Stimulated activated CD4-positive, alpha-beta T cell treated with anti-CD3 and anti-CD28 coated beads, Interleukin-4, amount 100 ng/mL, for 4 hours (primary cell): Measurements from ENCODE around the gene ELOVL6.
"Not testable (repeated sequence)": the region's sequence is repeated elsewhere in the genome, so short reads cannot be mapped to it uniquely, and the experiment has no call there.

Experiments
- DNase-seq, 2 experiments: peaks; one replicate each; pipeline ENCODE4 v3.0.0-alpha.2; 2020

The ELOVL6 gene

DNA sequence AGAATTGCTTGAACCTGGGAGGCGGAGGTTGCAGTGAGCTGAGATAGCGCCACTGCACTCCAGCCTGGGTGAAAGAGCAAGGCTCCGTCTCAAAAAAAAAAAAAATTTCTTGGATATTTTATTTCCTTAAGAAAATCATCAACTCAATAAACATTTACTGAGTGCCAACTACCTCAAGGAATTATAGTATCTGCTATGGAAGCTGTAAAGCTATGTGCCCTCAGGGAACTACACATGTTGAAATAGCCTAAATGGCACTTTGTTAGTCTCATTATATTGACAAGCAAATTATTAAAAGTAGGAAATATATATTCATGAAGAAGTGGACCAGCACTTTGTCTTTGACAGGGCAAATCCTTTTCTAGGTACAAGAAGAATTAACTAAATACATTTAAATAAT lies 40.8 kb downstream of the ELOVL6 start:
- no peak for DNase-seq

DNA sequence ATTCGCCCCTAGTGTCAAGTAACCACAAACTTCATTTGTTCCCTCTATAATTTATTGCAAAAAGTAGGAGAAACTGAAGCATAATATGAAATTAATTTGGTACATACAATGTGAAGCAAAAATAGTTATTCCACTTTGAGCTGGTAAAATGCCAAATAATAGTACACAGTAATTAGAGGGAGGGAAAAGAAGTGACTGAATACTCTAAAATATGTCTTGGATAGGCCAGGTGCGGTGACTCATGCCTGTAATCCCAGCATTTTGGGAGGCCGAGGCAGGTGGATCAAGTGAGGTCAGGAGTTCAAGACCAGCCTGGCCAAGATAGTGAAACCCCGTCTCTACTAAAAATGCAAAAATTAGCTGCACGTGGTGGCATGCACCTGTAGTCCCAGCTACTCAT lies 41.2 kb downstream of the ELOVL6 start:
- not testable (repeated sequence) for DNase-seq

DNA sequence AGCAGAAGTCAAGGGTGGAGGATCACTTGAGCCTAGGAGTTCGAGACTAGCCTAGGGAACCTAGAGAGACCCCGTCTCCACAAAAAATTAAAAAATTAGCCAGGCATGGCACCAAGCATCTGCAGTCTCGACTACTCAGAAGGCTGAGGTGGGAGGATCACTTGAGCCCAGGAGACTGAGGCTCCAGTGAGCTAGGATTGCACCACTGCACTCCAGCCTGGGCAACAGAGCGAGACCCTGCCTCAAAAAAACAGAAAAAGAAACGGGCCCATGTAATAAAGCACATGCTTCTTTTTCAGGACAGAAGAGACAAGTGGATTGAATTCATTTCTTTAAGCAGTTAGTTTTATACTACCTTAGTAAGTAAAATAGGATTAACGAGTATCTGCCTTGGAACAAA lies 42.0 kb downstream of the ELOVL6 start:
- DNase-seq, result no peak

DNA sequence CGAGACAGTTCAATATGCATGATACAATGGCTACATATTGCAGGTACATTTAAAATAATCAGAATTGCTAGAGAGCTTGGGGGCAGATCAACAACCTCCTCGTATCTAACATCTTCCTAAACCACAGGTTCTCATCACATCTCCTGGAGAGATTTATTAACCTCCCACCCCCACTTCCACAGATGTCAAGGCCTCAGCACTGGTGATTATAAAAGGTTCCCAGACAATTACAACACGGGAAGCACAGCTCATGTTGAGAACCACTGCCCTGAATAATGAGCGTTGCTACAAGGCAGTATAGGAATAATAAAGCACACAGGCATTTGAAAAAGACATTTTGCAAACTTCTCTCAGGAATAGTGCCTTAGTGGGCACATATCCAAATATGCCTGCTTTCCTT lies 42.8 kb downstream of the ELOVL6 start:
- no peak for DNase-seq

DNA sequence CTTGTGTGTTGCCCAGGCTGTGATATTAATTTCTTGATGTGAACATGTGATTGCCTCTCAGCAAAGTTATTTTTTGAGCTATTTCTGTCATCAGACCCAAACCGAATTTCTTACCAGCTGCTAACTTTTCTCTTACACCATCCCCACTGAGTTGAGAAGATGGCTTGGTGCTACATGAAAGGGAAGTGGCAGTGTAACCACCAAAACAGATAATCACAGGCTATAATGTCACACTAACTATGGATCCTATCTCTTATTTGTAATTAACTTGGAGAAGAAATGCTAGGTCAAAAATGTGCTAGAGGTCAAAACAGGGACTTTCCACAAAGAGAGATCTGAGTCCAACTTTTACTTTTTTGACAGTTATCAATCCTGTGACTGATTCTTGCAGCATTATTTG lies 43.8 kb downstream of the ELOVL6 start:
- no peak for DNase-seq

DNA sequence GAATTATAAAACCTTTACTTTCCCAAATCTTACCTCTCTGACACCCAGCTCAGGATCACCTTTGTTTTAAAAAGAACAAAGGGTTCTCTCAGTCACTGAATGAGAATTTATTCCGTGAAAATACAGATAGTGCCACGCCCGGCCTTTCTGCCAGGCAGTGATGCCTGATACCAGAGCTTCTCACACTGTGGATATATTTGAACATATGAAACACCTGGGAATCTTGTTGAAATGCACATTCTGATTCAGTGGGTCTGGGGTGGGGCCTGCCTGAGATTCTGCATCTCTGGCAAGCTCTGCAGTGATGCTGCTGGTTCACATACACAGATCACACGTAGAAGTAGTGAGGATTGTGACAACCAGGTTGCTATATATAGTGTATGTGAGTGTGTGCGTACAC lies 46.0 kb downstream of the ELOVL6 start:
- no peak for DNase-seq

DNA sequence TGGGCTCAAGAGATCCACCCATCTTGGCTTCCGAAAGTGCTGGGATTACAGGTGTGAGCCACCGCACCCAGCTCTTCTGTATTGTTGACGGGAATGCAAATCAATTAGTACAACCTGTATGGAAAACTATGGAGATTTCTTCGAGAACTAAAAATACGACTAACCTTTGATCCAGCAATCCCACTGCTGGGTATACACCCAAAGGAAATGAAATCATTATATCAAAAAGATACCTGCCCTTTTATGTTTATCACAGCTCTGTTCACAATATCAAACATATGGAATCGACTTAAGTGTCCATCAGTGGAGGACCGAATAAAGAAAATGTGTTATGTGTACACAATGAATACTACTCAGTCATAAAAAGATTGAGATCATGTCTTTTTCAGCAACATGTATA lies 49.3 kb downstream of the ELOVL6 start:
- no peak for DNase-seq

DNA sequence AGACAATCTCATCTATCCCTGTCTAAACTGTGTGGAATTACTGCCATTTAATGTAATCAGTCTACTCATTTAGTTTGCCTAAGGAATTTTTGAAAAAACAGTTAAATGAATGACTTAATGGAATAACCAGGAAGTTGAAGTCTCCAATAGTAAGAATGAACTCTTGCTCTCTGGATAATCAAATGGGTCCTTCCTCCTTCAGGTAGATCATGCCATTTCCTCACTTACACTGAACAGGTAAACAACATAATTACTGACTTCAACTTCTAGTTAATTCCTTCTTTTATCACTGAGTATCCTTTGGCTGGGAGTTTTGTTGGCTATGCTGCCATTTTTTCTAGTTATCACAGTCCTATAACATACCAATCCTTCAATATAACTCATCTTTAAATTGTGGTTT lies 56.0 kb downstream of the ELOVL6 start:
- no peak for DNase-seq

DNA sequence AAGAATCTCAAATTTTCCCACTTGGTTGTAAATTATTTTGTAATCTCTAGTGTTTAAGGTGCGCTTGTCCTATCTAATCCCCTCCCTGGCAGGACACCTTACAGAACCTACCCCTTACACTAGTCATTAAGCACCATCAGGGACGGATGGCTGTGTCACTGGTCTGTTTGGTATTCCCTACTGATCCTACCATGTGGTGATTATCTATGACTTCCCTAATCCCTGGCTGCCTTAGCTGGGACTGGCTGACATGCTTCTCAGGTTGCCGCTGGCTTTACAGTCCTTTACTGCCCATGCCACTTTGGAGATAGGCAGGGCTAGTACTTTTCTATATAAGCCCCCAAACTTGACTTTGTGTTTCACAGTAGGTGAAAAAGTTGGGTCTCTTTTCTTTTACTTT lies 58.6 kb downstream of the ELOVL6 start:
- no peak for DNase-seq

DNA sequence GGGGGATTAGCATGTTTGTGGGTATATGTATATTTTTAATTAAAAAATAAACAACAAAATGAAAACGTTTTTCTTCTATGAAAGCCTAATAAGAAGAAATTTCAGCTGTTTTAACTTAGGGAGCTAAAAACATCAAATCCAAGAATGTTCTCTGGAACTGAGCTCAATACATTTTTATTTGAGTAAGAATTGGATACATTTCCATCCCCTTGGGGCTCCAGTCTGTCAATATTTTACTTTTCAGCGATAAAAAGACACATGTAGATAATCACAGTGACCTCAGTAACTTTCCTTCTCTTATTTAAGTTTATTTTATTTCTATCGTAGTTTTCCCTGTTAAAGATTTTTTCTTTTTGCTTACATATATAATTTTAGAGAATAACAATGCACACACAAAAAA lies 59.3 kb downstream of the ELOVL6 start:
- no peak for DNase-seq

DNA sequence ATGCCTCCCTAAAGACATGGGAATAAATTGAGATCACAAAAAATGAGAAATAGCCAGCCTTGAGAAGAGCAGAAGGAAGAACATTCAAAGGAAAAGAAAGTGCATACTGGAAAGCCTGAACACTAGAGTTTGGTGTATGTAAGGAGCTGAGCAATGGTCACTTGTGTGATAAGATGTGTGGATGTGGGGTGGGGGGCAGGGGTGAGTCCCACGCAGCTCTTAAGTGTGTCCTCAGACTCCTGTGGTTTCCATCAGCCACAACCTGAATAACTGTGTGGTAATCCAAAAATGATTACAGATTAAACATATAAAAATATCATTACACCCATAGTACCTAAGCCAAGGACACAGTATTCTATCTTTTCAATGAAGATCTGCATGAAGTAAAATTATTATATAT lies 59.9 kb downstream of the ELOVL6 start:
- DNase-seq, result no peak

DNA sequence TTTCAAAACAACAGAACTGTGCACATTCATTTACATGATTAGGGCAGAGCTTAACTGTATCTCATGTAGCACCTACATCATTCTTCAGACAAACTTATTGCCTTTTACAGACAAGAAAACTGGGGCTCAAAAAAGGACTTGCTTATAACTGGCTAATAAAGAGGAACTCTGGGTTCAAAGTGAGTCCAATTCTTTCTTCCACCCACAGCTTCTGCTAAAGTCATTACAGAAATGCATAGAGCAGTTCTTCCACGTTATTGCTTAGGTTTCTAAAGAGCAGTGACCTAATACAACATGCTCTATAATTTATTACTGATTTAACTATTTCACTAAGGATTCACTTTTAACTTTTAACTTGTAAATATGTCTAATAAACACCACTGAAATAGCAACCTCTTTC lies 60.6 kb downstream of the ELOVL6 start:
- no peak for DNase-seq

DNA sequence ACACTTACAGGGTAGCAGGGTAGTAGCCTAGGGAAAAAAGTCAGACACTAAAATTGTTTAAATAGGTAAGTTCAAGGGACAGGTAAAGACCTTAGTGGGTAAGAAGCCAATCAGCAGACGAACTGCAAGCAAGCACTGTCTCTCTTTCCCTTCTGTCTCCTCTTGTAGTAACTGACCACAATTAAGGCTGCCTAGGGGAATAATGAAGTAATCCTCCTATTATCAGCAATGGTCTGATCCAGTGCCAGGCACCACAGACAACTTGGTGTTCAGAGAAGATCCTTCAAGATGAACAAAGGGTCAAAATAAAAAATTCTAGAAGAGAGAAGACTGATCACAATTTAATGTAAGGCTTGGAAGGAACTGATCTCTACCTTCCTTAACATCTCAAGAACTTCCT lies 62.9 kb downstream of the ELOVL6 start:
- DNase-seq, result no peak

DNA sequence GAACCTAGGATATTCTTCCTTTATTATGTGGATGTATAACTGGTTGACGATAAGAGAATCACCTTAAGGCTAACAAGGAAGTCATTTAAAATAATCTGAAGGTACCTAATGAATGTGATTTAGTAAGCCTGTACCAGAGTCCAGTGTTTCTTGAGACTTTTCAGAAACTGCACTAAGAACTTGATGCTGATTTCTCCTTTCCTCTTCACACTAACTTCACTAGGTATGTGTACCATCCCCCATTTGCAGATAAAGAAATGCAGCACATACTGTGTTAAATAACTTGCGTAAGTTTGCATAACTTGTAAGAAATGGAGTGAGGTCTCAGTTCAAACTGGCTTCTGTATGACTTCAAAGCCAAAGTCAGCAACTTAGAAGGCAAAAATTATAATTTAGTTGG lies 63.3 kb downstream of the ELOVL6 start:
- DNase-seq, result no peak

DNA sequence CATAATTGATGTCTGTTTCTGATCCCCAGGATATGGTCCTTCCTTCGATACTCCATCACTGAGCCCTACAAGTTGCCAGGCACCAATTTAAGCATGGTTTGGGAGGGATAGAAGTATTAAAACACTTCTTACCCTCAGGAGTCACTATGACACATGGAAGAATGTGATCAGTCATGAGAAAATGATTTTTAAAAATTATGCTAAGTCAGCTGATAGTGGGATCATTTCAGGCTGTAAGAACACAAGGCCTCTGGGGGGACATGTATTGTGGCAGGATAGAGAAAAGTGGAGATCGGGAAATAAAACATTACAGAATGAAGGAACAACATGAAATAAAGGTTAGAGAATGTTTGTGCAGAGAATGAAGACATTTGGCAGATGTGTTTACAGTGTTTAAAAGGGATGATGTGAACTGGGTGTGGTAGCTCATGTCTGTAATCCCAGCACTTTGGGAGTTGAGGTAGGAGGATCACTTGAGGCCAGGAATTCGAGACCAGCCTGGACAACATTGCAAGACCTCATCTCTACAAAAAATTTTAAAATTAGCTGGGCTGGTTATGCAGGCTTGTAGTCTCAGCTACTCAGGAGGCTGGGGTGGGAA lies 64.0 kb downstream of the ELOVL6 start:
- no peak for DNase-seq

DNA sequence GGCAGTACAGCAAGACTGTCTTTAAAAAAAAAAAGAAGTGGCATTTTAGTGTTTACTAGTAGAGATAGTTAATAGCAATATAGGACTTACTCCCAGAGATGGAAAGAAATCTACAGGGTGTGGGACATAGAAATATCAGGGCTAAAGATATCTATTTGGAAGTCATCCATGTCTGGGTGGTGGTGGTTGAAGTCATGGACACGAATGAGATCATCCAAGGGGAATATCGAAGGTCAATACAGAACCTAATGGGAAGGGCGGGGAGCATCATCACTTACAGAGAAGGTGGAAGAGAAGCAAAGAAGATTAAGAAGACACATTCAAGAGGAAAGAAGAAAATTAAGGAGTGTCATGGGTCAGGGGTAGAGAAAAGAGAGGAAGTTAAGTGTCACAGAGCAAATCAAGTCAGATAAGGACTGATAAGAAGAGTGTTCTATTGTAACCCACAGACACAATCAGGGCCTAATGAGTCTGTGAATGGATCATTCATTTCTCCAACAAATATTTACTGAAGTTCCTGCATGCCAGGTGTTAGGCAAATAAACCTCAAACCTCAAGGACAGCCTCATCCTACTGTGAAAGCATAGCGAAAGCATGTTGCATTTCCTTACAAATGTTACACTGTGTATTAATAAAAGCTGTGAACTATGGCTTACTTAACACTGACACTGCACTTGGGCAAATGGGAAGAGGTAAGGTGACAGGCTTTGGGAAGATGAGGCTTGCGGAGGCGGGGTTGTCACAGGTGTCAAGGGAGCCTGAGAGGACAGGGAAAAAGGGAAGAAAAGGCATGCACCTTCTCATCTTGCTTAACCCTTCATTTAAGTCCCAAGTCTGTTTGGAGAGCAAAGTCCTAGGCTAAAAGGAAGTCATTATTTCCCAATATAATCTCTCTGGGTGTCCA lies 65.3 kb downstream of the ELOVL6 start:
- DNase-seq, result no peak

DNA sequence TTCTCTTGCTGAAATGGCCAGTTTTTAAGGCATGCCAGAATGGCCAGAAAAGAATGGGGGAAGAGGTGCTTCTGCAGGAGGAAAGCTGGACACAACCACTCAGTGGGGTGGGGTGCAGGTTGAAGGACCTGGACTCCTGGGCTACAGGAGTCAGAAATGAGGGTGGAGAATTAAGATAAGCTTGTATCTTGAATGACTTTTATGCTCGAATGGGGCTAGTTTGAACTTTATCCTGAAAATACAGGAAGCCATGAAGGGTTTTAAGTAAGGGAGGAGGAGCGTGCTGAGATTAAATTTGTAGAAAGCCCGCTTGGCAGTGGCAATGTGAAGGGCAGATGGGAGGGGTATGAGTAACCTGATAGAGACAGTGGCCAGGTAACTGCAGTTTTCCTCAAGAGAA lies 66.5 kb downstream of the ELOVL6 start:
- no peak for DNase-seq

DNA sequence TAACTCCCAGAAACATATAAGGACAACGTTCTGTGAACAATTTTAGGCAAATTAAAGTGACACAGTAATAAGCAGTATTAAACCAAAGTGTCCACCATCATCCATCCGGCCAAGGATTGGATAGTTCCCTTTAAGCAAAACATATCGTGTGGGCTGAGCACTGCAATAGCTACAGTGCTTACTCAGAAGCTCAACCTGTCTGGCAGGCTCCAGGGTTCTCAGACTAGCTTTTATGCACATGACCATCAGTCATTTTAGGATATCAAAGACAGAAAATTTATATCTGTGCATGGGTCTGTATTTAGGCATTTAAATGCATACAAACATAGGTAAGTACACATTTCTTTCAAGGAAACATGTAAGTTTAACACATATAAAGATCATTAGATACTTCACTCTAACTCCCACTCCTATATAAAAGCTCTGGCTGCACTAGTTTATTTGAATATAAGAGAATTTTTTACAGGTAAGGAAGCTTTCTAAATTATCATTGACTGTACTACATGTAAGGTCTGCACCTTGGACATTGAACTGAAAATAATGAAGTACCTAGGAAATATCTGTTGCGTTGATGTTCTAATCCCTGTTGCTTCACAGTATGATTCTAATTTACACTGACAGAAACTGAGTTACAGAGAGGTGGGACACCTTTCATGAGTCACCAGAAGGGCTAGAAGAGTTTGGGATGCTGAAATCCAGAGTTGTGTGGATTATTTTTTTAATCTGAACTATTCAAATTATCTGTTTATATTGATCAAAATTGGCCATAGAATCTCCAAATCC lies 67.6 kb downstream of the ELOVL6 start:
- DNase-seq, result no peak

DNA sequence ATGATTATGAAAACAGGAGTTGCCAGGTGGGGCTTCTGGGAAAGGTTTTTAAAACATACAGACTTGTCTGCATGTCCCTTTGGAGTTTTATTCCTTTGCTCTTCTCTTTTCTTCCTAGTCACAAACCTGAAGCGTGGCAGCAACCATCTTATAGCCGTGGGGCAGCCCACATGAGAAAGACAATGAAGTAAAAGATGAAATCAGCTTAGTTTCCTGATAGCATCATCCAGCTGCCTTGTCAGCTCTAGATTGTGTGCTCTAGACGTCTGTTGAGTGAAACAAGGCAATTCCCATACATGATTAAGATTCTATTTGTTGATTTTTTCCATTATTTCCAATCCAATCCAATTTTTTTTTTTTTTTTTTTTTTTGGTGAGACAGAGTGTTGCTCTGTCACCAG lies 68.9 kb downstream of the ELOVL6 start:
- DNase-seq, result no peak

DNA sequence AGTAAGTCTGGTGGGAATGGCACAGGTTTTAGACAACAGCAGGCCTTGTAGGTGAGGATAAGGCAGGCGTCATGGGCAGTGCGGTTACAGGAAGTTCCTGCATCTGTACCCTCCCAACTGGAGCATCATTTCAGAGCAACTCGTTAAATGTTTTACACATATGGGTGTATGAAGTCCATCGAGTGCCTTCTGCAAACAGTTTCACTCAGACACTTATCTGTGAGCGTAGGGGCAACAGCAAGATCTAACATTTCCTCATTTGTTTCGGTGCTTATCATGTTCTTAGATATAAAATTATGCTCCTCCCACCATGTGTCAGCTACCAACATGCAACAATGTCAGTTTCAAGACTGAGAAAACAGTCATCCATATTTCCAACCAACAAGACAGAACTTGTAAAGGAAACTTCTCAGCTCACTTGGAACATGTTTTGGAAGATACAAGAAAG lies 69.9 kb downstream of the ELOVL6 start:
- no peak for DNase-seq

DNA sequence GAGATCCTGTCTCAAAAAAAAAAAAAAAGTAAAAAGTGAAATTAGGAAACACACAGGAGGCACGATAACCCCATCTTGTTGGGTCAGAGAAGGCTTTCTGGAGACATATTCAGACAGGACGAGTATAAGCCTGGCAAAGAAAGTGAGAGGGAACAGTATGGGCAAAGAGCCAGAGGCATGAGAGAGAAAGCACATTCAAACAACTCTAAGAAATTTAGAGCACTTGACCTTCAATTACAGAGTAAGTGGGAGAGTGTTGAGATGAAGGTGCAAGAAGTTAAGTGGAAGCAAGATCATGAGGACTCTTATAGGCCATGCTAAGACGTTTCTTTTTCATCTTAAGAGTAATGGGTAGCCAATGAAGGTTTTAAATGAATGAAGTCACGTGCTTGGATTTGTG lies 70.4 kb downstream of the ELOVL6 start:
- DNase-seq, result no peak

DNA sequence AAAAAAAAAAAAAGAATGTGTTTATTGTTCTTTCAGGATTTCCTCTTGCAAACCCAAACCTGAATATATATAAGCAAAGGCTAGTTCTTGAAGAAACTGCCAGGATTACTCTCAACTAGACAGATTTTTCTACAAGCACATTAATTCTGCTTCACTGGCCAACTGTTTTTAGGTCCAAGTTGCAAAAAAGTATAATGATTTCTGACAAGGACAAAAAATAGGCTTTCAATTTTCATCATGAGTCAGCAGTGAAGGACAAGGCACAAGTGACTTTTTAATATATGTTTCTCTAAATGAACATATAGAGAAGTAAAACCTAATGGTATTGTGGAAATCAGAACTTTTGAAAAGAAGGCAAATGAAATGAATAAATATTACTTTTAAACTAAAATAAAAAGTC lies 73.7 kb downstream of the ELOVL6 start:
- no peak for DNase-seq

DNA sequence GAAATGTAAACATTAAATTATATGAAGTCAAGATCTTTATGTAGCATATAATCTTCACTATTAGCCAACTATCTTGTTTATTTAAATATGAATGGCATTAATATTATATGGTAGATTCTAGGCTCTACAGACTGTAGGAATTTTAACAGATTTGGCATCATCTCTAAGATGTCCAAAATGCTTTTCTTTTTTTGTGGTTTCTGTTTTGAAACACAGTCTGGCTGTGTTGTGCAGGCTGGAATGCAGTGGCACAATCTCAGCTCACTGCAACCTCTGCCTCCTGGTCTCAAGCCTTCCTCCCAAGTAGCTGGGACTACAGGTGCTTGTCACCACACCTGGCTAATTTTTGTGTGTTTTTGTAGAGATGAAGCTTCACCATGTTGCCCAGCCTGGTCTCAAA lies 76.2 kb downstream of the ELOVL6 start:
- DNase-seq, result no peak

DNA sequence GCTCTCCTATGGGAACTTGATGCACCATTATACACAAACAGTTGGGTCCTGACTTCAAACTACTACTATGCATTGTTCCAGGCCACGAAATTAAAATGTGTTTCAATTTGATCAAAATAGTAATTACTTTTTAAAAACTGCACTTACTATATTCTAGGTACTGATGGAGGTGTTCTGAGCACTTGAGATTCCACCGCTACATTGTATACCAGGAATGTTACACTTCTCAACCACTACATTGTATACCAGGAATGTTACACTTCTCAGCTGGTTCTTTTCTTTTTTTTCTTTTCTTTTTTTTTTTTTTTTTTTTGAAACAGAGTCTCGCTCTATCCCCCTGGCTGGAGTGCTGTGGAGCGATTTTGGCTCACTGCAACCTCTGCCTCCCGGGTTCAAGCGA lies 77.9 kb downstream of the ELOVL6 start:
- DNase-seq, result no peak
